Measurements from ENCODE around the gene PJA1.

PJA1 gene

GRCh38 chrX:69143530-69143929, 21.7 kb downstream of the PJA1 start:
- in situ Hi-C loops (cut with MboI; ENCODE audit: low sequenced_read_pairs): no loop called here

DNA sequence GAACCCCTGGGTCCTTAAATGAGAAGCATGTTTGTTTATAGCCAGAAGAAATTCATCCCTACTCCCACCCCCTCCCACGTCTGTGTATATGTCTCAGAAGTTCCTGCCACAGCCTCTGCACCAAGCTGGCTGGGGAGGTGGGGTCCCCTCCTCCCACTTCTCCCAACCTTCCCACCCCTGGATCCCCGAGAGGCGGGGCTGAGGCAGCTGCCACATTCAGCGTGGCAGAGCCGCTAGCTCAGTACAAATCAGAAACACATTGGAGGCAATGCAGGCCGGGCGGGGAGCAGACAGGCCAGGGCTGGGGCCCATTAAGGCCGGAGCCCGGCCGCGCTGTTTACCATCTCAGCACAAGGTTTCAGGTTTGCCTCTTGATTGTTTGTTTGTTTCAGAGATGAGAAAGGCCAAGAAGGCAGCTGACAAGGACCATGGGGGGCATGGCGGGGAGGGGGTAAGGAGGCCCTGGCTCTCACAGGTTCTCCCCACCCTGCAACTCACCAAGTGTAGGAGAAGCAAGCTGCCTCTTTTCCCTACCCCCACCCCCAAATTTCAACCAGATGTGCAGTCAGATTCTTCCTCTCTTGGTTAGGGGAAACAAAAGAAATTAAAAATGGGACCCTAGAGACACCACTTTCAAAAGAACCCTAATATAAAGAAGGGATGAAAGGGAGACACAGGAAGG, 22.3 kb downstream of the PJA1 start:
- in situ Hi-C loops (cut with MboI; ENCODE audit: low sequenced_read_pairs): no loop called here

DNA sequence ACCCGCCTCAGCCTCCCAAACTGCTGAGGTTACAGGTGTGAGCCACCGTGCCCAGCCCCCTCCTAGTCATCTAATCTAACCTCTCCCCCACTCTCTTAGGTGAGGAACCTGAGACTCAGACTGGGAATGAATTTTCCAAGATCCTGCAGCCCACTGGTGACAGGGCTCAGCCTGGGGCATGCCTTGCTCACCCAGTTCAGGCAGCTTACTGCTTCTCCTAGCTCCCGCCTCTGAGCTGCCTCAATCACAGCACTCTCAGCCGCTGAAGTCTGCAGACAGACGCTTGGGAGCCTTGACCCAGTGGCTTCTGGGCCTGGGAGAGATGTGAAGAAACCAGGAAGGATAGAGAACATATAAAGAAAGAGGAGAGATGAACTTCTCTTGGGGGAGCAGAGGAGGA, 24.4 kb downstream of the PJA1 start:
- in situ Hi-C loops (cut with MboI; ENCODE audit: low sequenced_read_pairs): no loop called here

DNA sequence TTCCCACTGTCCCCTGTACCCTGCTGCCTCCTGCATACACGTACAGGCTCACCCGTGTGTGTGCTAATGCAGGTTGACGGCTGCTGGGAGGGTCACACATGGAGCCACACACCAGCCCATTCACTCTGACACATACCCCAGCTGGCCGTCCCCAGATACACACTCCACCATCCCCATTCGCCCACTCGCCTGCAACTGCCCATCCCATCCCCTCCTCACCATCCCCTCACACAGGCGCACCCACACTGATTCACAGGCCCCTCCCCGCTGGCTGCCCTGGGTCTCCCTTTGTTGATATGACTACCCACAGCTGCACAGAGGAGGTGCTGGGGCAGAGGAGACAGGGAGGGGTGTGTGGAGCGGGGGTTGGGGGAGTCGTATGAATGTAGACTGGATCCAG, 25.7 kb downstream of the PJA1 start:
- in situ Hi-C loops (cut with MboI; ENCODE audit: low sequenced_read_pairs): no loop called here

- in situ Hi-C loops (cut with MboI; ENCODE audit: low sequenced_read_pairs): no loop called here
Measured at GRCh38 chrX:69138512-69138911, 26.7 kb downstream of the PJA1 start.

DNA sequence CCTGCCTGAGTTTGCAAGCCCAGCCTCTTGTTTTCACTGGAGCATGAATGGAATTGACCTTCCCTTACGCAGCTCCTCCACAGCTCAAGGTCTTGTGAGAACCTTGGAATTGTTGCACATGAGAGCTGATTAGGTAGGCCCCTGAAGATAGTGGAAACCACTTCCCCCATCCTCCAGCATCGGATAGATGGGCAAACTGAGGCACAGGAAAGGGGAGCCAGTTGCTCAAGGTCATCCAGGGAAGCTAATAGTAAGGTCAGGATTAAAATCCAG, 27.2 kb downstream of the PJA1 start:
- in situ Hi-C loops (cut with MboI; ENCODE audit: low sequenced_read_pairs): no loop called here

DNA sequence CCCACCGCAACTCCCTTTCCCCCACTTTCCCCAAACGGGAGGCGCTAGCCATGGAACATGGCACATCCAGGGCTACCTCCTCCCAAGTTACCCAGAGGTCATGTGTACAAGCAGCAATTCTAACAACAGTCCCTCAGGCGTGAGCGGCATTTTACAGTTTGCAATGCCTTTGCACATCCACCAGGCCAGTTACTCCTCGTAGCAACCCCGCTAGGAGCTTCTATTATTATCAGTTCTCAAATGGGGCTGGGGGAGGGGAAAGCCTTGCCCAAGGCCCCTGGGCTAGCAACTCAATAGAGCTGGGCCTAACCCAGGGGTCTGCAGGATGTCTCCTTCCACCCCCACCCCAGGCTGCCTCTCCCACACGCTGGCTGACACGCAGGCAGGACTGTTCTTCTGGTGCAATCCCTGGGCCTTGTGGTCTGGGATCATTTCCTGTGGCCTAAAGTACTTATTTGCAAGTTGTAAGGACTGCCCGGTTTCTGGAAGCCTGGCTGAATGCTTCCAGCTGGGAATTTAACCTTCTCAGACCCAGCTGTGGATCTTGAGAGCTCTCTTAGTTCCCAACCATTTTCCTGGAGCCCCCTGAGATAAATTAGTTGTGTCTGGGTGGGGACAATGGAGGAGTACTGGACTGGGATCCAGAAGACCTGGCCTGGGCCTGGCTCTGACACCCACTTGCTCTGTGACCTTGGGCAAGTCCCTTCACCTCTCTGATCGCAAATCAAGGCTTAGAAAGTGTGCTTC, 27.7 kb downstream of the PJA1 start:
- in situ Hi-C loops (cut with MboI; ENCODE audit: low sequenced_read_pairs): no loop called here

GRCh38 chrX:69136546-69137331, 28.5 kb downstream of the PJA1 start:
- in situ Hi-C loops (cut with MboI; ENCODE audit: low sequenced_read_pairs): no loop called here

GRCh38 chrX:69133921-69134542, 31.2 kb downstream of the PJA1 start:
- in situ Hi-C loops (cut with MboI; ENCODE audit: low sequenced_read_pairs): no loop called here

DNA sequence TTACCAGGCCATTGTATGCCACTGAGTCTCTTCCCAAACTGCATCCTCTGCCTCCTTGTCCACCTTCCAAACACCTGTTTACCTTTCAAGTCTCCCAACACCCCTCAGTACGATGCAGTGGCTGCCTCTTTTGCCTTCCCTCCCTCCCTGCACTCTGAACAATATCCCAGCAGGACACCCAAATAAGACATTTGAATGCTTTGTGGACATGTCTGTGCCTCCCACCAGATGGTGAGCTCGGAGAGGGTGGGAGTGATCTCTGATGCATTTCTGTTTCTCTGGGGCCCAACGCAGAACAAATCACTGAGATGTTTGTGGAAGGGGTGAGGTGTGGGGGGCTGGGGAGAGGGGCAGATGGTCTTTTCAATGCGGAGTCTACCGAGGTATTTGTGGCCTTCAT, 33.4 kb downstream of the PJA1 start:
- in situ Hi-C loops (cut with MboI; ENCODE audit: low sequenced_read_pairs): no loop called here

DNA sequence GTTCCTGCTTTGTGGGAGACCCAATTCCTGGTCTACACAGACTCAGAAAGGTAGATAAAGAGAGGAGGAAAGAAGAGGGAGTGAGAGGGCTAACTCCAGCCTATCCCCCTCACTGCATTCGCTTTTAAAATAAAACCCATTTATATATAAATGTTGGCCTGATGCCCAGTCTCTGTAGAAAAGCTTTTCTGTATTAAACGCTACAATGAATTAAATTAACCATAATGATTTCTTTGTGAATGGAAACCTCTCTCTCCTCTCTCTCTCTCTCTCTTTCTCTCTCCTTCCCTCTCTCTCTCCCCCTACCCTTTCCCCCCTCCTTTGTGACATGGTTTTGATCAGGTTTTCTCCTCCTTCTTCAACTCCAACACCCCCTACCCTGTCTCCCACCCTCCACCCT, 34.8 kb downstream of the PJA1 start:
- in situ Hi-C loops (cut with MboI; ENCODE audit: low sequenced_read_pairs): no loop called here

DNA sequence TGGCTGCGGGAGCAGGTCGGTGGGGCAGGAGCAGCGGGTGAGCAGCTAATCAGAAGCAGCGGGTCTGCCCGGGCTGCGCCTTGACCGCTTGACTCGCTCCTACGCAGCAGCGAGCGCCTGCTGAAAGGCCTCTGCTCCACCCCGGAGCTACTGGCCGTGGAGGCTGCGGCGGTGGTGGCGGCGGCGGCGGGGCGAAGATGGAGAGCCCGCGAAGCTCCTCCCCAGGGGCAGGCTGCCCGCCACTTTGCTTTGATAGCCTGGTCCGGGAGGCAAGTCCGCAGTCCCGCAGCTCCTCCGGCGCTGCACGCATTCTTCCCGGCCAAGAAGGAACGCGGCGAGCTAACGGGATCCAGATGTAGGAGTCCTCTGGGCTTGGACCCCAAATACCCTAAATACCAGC, 36.7 kb downstream of the PJA1 start:
- in situ Hi-C loops (cut with MboI; ENCODE audit: low sequenced_read_pairs): no loop called here

- in situ Hi-C loops (cut with MboI; ENCODE audit: low sequenced_read_pairs): no loop called here
Measured at GRCh38 chrX:69127466-69127865, 37.8 kb downstream of the PJA1 start.

DNA sequence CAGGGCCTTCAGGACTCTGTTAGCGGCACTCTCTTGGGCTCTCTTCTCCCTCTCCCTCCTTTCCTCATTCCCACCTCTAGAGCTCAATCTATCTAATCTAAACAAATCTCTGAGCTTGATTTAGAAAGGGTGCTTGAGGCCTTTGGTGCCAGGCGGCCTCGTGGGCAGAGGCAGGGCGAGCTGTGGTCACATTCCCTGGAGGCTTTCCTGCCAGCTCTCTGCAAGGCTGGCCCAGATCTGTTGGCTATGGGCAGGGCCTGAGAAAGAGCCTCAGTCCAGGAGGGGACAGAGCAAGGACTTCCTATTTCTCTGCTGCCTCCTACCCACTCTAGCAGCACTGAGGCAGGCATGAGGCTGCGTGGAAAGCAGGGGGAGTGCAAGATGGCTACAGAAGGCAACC, 38.6 kb downstream of the PJA1 start:
- in situ Hi-C loops (cut with MboI; ENCODE audit: low sequenced_read_pairs): no loop called here

DNA sequence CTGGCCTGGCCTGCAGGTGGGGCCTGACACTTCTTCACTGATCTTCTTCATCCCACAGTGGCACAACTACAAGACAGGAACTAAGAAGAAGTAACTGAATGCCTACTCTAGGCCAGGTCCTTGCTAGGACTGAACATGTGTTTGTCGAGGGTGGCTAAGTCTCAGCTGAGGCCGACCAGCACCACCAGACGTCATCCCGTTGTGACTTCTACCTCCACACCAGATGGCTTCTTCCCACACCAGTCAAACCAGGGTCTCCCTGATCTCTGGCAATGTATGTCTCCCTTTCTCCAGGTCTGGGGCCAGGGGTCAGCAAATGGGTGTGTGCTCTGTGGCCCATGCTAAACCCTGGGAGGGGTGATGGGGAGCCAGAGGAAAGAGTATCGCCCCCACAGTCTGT, 40.2 kb downstream of the PJA1 start:
- in situ Hi-C loops (cut with MboI; ENCODE audit: low sequenced_read_pairs): no loop called here

DNA sequence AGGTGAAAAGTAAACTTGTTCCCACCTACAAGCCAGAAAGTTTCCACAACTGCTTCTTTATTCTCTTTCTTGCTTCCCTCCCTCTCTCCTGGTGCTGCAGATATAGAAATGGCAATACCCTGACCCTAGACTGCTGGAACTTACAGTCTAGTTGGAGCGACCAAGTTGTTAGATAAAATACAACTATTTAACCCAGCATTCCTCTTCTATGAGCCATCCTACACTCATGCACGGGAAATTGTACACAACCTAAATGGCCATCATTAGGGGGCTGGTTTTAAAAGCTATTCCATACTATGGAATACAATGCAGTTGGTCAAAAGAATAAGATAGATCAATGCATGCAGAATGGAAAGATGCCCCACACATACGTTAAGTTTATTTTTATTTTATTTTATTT, 41.1 kb downstream of the PJA1 start:
- in situ Hi-C loops (cut with MboI; ENCODE audit: low sequenced_read_pairs): no loop called here

DNA sequence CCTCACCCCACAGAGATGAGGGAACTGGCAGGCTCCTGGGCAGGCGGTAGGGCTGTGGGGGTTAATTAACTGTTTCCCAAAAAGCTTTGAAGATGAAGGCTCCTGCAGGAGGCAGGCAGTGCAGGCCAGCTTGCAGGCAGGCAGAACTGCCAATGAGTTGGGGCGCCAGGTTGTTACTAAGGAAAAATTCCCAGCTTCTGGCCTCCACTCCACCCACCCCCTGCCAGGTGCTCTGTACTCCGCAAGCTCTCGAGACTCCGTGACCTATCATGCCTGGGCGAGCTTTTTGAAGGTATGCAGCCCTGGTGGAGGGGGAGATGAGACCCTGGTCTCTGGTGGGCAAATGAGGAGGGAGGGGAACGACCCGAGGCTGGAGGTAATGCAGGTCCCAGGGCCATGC, 41.8 kb downstream of the PJA1 start:
- in situ Hi-C loops (cut with MboI; ENCODE audit: low sequenced_read_pairs): no loop called here

- in situ Hi-C loops (cut with MboI; ENCODE audit: low sequenced_read_pairs): no loop called here
Measured at GRCh38 chrX:69121321-69122000, 43.8 kb downstream of the PJA1 start.

DNA sequence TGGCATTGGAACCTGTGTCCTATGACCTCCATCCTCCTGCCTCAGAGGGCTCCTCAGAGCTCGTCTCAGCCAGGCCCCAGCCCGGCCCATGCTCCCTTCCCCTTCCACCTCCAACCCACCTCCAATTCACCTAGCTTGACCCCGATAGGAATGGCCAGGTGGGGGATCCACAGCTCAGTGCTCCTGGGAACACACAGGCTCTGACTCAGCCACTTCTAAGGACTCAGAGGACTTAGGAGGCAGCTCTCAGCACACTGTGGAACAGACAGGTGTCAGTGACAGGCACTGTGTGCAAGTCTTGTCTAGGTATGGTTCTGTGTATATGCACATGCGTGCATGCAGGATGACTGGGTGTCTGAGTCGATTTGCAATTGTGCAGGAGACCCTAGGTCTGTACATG, 44.8 kb downstream of the PJA1 start:
- in situ Hi-C loops (cut with MboI; ENCODE audit: low sequenced_read_pairs): no loop called here

DNA sequence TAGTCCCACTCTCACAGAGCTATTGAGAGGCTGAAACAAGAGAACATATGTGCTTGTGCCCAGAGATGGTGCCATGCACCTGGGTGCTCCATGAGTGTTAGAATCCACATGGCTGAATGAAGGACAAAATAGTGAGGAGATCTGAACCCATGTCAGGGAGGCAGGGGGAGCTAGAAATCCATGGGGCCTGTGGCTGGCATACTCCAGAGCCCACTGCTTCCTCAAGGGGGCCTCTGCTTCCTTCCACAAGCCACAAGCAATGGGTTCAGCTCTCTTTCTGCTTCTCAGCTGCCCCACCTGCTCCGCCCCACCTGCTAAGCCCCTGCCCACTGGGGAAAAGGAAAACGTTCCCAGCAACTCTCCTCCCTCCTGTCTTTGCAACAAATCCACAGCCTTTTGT, 46.1 kb downstream of the PJA1 start:
- in situ Hi-C loops (cut with MboI; ENCODE audit: low sequenced_read_pairs): no loop called here

- in situ Hi-C loops (cut with MboI; ENCODE audit: low sequenced_read_pairs): no loop called here
Measured at GRCh38 chrX:69117876-69118526, 47.3 kb downstream of the PJA1 start.
